ENCODE measurements around the gene TSR3. TPM values are rescaled to one million over a fixed set of nuclear protein-coding genes. Genes with fewer than 3 reads are reported as not detected.

Gene TSR3
- total and polyA plus RNA-seq, 2 of the 13 experiments (the other 11 are each of a cell fraction or from before 2014, with no cell fraction given): 24.2 to 51.0 TPM

DNA sequence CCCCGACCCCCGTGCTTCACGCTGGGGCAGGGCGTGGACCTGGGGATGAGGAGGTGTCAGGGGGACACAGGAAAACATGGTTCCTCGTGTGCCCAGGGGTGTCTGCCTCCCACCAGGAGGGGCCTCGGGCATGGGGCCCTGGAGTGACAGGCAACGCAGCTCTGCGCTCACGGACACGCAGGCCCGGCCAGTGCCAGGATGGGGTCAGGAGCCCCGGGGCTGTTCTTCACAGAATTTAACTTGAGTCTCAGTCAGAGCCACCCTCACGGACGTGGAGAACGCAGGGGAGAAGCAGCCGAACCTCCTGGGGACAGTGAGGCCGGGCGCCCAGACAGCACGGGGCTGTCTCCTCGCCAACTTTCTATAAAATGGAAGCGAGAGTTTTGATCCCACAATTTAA, 46.1 kb upstream of the TSR3 start:
- no peak overlapping the region for H2AFZ ChIP-seq (ENCODE audit: low read length)
- H3K27ac ChIP-seq (ENCODE audit: extremely low read length, insufficient read depth, low read length): no peak overlapping the region
- no peak for FAIRE-seq
- BruUV-seq (replicated peaks): no TSS peak
- no peak for ATAC-seq
- no peaks in the 10 kb centered on the region for H3K9me3 ChIP-seq (ENCODE audit: low read length)
- no peak for DNase-seq (ENCODE audit: low spot score)
- in situ Hi-C loops (cut with HindIII; ENCODE audit: extremely low pct_ligation_motif_present, low pct_unique_long_range_greater_than_20kb): no loop called here
- no peaks in the 10 kb centered on the region for H4K20me1 ChIP-seq (ENCODE audit: insufficient read depth, low read length)
- CTCF ChIA-PET (ENCODE audit: low intra/inter-chr PET ratio, low total read pairs): no interaction called here
- no peak overlapping the region for H3K4me2 ChIP-seq (ENCODE audit: low read depth, low read length)
- POLR2A ChIA-PET: no interaction called here
- peaks cover 8 to 15% of the 10 kb centered on the region in 2 experiments; a peak in 4 of 5 replicates for H3K36me3 ChIP-seq (replicated peaks in 1 of 2; ENCODE audit: control insufficient read depth in 1 of 2, insufficient read depth in 2 of 2, low read length in 2 of 2)
- intact Hi-C loops (cut with micrococcal nuclease; ENCODE audit: unreplicated experiment): no loop called here
- H3K27me3 ChIP-seq (ENCODE audit: control insufficient read depth in 1 of 2, insufficient read depth in 2 of 2, low read length in 2 of 2): no peaks in the 10 kb centered on the region
- WGBS (ENCODE audit: low lambda C conversion rate): 93% methylated on average over 13 of the region's 21 CpGs
- H3K79me2 ChIP-seq (ENCODE audit: insufficient read depth, low read length): no peaks in the 10 kb centered on the region
- H3K4me1 ChIP-seq (ENCODE audit: insufficient read depth, low read length): no peaks in the 10 kb centered on the region
- no peak overlapping the region for H3K4me3 ChIP-seq (replicated peaks in 1 of 3; ENCODE audit: insufficient read depth in 1 of 3, low read depth in 2 of 3, low read length in 3 of 3)
- no peak overlapping the region for H3K9ac ChIP-seq (ENCODE audit: insufficient read depth, low read depth, low read length)
- no peak for TF ChIP-seq ZMYM3 (CRISPR knock-in tag; IDR thresholded peaks at IDR 0.05)
- no peak for TF ChIP-seq ATF7 (IDR thresholded peaks at IDR 0.05)
- no peak for TF ChIP-seq ATF7 (CRISPR knock-in tag; IDR thresholded peaks at IDR 0.05)
- TF ChIP-seq TCF12 (IDR thresholded peaks at IDR 0.05): no peak
- no peak for TF ChIP-seq TCF12 (CRISPR knock-in tag; IDR thresholded peaks at IDR 0.05)
- no peak for TF ChIP-seq RBAK (CRISPR knock-in tag; IDR thresholded peaks at IDR 0.05)
- TF ChIP-seq ZNF337 (CRISPR knock-in tag; IDR thresholded peaks at IDR 0.05; ENCODE audit: borderline replicate concordance, low read depth): no peak
- no peak for TF ChIP-seq AFF4 (CRISPR knock-in tag; IDR thresholded peaks at IDR 0.05)
- TF ChIP-seq, protein P1, sequence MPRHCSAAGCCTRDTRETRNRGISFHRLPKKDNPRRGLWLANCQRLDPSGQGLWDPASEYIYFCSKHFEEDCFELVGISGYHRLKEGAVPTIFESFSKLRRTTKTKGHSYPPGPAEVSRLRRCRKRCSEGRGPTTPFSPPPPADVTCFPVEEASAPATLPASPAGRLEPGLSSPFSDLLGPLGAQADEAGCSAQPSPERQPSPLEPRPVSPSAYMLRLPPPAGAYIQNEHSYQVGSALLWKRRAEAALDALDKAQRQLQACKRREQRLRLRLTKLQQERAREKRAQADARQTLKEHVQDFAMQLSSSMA (CRISPR knock-in tag; IDR thresholded peaks at IDR 0.05): no peak
- no peak for TF ChIP-seq THAP11 (CRISPR knock-in tag; IDR thresholded peaks at IDR 0.05)
- TF ChIP-seq, protein P2, sequence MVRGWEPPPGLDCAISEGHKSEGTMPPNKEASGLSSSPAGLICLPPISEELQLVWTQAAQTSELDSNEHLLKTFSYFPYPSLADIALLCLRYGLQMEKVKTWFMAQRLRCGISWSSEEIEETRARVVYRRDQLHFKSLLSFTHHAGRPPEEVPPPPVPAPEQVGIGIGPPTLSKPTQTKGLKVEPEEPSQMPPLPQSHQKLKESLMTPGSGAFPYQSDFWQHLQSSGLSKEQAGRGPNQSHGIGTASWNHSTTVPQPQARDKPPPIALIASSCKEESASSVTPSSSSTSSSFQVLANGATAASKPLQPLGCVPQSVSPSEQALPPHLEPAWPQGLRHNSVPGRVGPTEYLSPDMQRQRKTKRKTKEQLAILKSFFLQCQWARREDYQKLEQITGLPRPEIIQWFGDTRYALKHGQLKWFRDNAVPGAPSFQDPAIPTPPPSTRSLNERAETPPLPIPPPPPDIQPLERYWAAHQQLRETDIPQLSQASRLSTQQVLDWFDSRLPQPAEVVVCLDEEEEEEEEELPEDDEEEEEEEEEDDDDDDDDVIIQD (CRISPR knock-in tag; IDR thresholded peaks at IDR 0.05; ENCODE audit: low read depth): no peak
- TF ChIP-seq ATF4 (CRISPR knock-in tag; IDR thresholded peaks at IDR 0.05): no peak
- no peak for TF ChIP-seq NR2F6 (IDR thresholded peaks at IDR 0.05)
- no peak for TF ChIP-seq NR2F6 (CRISPR knock-in tag; IDR thresholded peaks at IDR 0.05)
- no peak for TF ChIP-seq MED13 (CRISPR knock-in tag; IDR thresholded peaks at IDR 0.05)
- TF ChIP-seq, protein P3, sequence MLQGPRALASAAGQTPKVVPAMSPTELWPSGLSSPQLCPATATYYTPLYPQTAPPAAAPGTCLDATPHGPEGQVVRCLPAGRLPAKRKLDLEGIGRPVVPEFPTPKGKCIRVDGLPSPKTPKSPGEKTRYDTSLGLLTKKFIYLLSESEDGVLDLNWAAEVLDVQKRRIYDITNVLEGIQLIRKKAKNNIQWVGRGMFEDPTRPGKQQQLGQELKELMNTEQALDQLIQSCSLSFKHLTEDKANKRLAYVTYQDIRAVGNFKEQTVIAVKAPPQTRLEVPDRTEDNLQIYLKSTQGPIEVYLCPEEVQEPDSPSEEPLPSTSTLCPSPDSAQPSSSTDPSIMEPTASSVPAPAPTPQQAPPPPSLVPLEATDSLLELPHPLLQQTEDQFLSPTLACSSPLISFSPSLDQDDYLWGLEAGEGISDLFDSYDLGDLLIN (CRISPR knock-in tag; IDR thresholded peaks at IDR 0.05; ENCODE audit: borderline replicate concordance): no peak
- no peak for TF ChIP-seq CENPX (CRISPR knock-in tag; IDR thresholded peaks at IDR 0.05)
- TF ChIP-seq HES4 (CRISPR knock-in tag; IDR thresholded peaks at IDR 0.05; ENCODE audit: borderline replicate concordance): no peak
